Right lobe of liver (tissue), 4 donors: ENCODE measurements around the gene PRUNE1.

Experiments used
- POLR2A ChIP-seq: fragments of 450-650 bp; IDR thresholded peaks from one replicate; pipeline ENCODE4 v1.6.1; 2017; ENCODE audit warnings: antibody characterized with exemption, mild to moderate bottlenecking
- TF ChIP-seq, protein P1 (sequence below), 4 donors: fragments of 200-600 bp in 3 of 4; fragments of 450-650 bp in 1 of 4; IDR thresholded peaks; one replicate each; pipeline versions ENCODE4 v1.5.1 to v1.8.0; 2016 to 2022; ENCODE audit warnings: antibody characterized with exemption in 4 of 4, mild to moderate bottlenecking in 2 of 4
- donor health status: DM: no; HTN: no; CAD: no.
- donor health status: DM: no; HTN: no; CAD: no.
- donor health status: DM: no; HTN: yes; CAD: no.

DNA sequence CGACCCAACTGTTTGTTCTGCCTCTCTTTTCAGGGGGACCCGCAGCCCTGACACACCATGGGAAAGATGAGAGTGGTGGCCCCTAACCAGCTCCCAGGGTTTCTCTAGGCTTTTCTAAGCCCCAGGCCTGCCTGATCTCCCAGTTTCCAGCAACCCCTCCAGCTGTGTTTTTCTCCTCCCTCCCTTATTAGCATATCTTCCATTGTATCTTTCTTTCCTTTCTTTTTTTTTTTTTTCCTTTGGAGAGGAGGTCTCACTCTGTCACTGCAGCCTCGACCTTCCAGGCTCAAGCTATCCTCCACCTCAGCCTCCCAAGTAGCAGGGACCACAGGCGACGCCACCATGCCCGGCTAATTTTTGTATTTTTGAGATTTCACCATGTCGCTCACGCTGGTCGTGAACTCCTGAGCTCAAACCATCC lies 31.8 kb upstream of the PRUNE1 start:
- TF ChIP-seq, protein P1, sequence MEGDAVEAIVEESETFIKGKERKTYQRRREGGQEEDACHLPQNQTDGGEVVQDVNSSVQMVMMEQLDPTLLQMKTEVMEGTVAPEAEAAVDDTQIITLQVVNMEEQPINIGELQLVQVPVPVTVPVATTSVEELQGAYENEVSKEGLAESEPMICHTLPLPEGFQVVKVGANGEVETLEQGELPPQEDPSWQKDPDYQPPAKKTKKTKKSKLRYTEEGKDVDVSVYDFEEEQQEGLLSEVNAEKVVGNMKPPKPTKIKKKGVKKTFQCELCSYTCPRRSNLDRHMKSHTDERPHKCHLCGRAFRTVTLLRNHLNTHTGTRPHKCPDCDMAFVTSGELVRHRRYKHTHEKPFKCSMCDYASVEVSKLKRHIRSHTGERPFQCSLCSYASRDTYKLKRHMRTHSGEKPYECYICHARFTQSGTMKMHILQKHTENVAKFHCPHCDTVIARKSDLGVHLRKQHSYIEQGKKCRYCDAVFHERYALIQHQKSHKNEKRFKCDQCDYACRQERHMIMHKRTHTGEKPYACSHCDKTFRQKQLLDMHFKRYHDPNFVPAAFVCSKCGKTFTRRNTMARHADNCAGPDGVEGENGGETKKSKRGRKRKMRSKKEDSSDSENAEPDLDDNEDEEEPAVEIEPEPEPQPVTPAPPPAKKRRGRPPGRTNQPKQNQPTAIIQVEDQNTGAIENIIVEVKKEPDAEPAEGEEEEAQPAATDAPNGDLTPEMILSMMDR (IDR thresholded peaks at IDR 0.05): no peak
- TF ChIP-seq POLR2A: no peak
